Lung microvascular endothelial cell (primary cell): ENCODE data around the gene MID1IP1. TPM values are rescaled to one million over a fixed set of nuclear protein-coding genes. Genes with fewer than 3 reads are reported as not detected.

Experiments
- DNase-seq, 2 donors: peaks; one replicate each; pipeline versions ENCODE4 v3.0.0 to v3.0.0-alpha.2; 2010; ENCODE audit warnings: low read depth in 2 of 2
- total RNA-seq: library from RNA; depleted of rRNA; stranded (reverse); fragments of >200 nt; gene quantifications from 2 replicates; pipeline ENCODE4 v1.2.1, GENCODE V29; 2014

The MID1IP1 gene
- total RNA-seq, result 10.0 and 12.7 TPM in 2 replicates

- DNase-seq, result peak; percentile 93
Measured at GRCh38 chrX:38800981-38801845, at the start of gene MID1IP1. Gene MID1IP1 (plus strand): TSS chrX:38801459. CDS start chrX:38804947, 3,488 bp downstream.

- DNase-seq, result peak; percentile 64 to 75
Measured at GRCh38 chrX:38754102-38754790, 47.0 kb upstream of the MID1IP1 start.

- DNase-seq, result no peak
Measured at GRCh38 chrX:38754818-38755718, 46.2 kb upstream of the MID1IP1 start.

- DNase-seq, result no peak
Measured at GRCh38 chrX:38760883-38761282, 40.4 kb upstream of the MID1IP1 start.

- DNase-seq, result peak; percentile 20 to 22
Measured at GRCh38 chrX:38768079-38768478, 33.2 kb upstream of the MID1IP1 start.

- no peak for DNase-seq
Measured at GRCh38 chrX:38770152-38770551, 31.1 kb upstream of the MID1IP1 start.

- DNase-seq, result no peak
Measured at GRCh38 chrX:38774249-38774648, 27.0 kb upstream of the MID1IP1 start.

- no peak for DNase-seq
Measured at GRCh38 chrX:38796946-38797345, 4.3 kb upstream of the MID1IP1 start.

- DNase-seq, result peak in 1 of 2 donors; percentile 52
Measured at GRCh38 chrX:38798956-38799355, 2.3 kb upstream of the MID1IP1 start.

GRCh38 chrX:38799995-38800580, 1.2 kb upstream of the MID1IP1 start:
- peak in 1 of 2 donors; percentile 2 for DNase-seq

GRCh38 chrX:38803243-38803587, 2.0 kb downstream of the MID1IP1 start:
- no peak for DNase-seq

GRCh38 chrX:38803588-38804431, 2.6 kb downstream of the MID1IP1 start:
- peak; percentile 59 to 64 for DNase-seq

- no peak for DNase-seq
Measured at GRCh38 chrX:38804432-38804681, 3.1 kb downstream of the MID1IP1 start.

GRCh38 chrX:38804682-38805431, 3.6 kb downstream of the MID1IP1 start:
- peak; percentile 22 to 26 for DNase-seq

- peak; percentile 69 to 75 for DNase-seq
Measured at GRCh38 chrX:38805432-38806389, 4.5 kb downstream of the MID1IP1 start.

- DNase-seq, result peak in 1 of 2 donors; percentile 14
Measured at GRCh38 chrX:38806875-38807621, 5.8 kb downstream of the MID1IP1 start.

- no peak for DNase-seq
Measured at GRCh38 chrX:38807873-38808272, 6.6 kb downstream of the MID1IP1 start.
